ENCODE measurements around the gene LYPD6B.

Gene LYPD6B

DNA sequence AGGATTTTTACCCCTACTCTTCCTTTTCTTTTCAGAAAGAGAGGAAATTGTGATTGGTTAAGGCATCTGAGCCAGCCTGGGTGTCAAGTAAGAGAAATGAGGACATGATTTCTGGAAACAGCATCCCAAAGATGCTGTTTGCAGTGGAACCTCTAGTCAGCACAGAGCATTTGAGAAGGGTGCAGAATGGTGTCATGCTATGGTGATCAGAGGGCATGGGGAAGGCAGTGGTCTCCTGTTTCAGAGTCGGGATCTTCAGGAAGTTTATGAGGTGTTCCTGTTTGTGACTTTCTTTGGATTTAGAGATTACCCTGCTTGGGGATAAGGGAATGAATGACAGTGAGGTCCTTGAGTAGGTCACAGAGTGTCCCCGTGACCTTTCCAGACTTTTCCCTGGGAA lies 117.5 kb downstream of the LYPD6B start:
- H3K36me3 Mint-ChIP-seq (ENCODE audit: low read depth) = no peaks in the 10 kb centered on the region
- H3K4me1 Mint-ChIP-seq (ENCODE audit: low read depth) = peaks cover 9% of the 10 kb centered on the region
- peaks cover 43% of the 10 kb centered on the region for H3K27me3 Mint-ChIP-seq
- H3K4me3 Mint-ChIP-seq = no peak overlapping the region
- no peak overlapping the region for H3K27ac Mint-ChIP-seq
- no peaks in the 10 kb centered on the region for H3K9me3 Mint-ChIP-seq

DNA sequence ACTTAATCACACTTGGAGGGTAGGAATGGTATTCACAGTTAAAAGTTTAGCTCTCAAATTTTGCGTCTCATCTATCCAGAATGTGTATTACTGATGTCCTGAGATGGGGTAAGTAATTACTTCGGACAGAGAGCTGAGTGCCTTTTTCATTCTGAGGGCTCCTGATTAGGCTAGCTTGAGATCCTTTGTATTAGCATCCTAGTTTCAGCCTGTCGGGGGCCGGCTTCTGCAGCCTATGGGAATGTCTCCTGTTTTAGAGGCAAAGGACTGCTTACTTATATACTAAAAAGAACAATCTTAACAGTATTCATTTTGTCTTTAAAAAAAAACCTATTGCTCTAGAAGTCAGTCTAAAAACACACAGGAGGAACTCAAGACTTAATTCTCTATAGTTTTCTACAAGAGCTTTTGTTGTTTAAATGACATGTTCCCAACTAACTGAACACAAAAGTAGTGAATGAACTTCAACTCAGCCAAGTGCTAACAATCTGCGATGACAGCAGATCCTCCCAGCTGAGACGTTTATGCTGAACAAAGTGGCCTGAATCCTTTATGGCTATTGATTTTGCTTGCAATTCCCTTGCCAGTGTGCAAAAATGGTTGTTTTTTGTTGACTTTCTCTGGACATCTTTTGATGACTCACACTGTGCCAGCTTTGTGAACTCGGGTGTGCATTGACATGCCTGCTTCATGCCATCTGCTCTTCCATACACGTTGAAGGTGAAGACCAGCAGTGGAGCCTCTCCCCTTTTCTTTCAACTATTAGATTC lies 118.7 kb downstream of the LYPD6B start:
- Mint-ChIP-seq H3K36me3 (ENCODE audit: low read depth) (no peaks in the 10 kb centered on the region), H3K27me3 (peaks cover 48% of the 10 kb centered on the region)

DNA sequence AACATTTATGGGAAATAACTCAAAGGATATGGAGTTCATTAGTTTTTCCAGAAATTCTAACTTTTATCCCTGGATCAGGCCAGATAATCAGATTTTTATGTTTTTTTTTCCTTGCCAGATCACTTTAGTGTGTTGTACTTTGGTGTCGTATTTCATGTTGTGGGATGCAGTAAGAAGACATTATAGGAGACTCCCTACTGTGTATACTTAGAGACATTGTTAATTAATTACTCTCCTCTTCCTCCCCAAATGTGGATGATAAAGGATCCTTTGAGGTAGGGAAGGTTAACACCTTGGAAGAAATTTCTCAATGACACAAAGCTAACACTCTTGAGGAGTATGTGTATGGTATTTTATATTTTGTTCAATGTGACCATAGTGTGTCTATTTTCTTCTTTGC lies 120.5 kb downstream of the LYPD6B start:
- H3K27me3 Mint-ChIP-seq = peaks cover 49% of the 10 kb centered on the region

More for the DNA sequence above, 118.7 kb downstream of the LYPD6B start:
- Mint-ChIP-seq H3K27ac (no peak overlapping the region), H3K4me1 (ENCODE audit: low read depth) (peaks cover 21% of the 10 kb centered on the region), H3K9me3 (no peaks in the 10 kb centered on the region), H3K4me3 (no peak overlapping the region)

DNA sequence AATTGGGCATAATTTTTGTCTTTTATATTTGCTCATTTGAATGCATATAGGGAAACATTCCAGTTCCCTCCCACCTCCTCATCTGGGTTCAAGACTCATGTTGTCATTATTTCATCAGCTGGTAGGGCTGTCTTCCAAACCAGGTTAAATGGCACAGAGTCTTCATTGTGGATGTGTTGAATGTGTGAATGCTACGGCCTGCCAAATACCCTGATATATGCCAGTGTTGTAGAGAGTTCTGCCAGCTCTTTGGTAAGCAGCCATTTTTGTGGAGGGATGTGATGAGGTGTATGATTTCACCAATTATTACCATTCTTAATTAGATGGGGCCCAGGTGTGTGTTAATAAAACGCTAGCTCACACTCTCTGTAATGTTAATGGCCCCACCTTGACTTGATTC lies 121.7 kb downstream of the LYPD6B start:
- no peak overlapping the region for H3K27ac Mint-ChIP-seq
- H3K36me3 Mint-ChIP-seq (ENCODE audit: low read depth) = no peaks in the 10 kb centered on the region
- H3K4me3 Mint-ChIP-seq = no peak overlapping the region
- peaks cover 58% of the 10 kb centered on the region for H3K27me3 Mint-ChIP-seq
- peaks cover 5% of the 10 kb centered on the region for H3K9me3 Mint-ChIP-seq
- peaks cover 23% of the 10 kb centered on the region for H3K4me1 Mint-ChIP-seq (ENCODE audit: low read depth)

More for the DNA sequence above, 120.5 kb downstream of the LYPD6B start:
- peaks cover 4% of the 10 kb centered on the region for H3K9me3 Mint-ChIP-seq
- H3K4me1 Mint-ChIP-seq (ENCODE audit: low read depth) = peaks cover 23% of the 10 kb centered on the region
- no peak overlapping the region for H3K4me3 Mint-ChIP-seq
- H3K27ac Mint-ChIP-seq = no peak overlapping the region
- H3K36me3 Mint-ChIP-seq (ENCODE audit: low read depth) = no peaks in the 10 kb centered on the region

DNA sequence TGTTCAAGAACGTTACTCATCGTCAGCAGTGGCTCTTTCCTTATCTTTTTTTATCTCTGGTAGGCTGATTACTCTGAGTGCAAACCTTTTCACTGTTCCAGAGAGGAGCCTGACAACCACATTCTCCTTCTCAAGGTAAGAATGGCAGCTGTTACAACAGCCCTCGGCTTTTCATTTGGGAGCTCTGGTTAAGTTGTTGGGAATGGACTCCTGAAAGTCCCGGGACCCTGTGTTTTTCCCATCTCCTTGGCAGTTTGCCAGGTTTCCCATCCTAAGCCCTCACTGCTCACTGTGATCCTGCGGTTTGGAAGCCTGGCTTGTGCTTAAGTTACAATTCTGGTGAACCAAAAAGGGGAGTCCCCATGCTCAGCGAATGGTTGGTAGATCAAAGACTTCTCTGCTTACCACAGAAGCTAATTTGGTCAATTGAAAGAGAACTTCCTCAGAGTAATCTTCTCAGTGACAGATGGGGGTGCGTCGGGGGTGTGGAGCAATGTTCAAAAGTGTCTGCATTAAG lies 122.3 kb downstream of the LYPD6B start:
- no peak overlapping the region for H3K27ac Mint-ChIP-seq
- H3K4me1 Mint-ChIP-seq (ENCODE audit: low read depth) = peaks cover 23% of the 10 kb centered on the region
- H3K9me3 Mint-ChIP-seq = peaks cover 5% of the 10 kb centered on the region
- no peaks in the 10 kb centered on the region for H3K36me3 Mint-ChIP-seq (ENCODE audit: low read depth)
- H3K27me3 Mint-ChIP-seq = peaks cover 58% of the 10 kb centered on the region
- peak overlapping the region; percentile 55 for H3K4me3 Mint-ChIP-seq

DNA sequence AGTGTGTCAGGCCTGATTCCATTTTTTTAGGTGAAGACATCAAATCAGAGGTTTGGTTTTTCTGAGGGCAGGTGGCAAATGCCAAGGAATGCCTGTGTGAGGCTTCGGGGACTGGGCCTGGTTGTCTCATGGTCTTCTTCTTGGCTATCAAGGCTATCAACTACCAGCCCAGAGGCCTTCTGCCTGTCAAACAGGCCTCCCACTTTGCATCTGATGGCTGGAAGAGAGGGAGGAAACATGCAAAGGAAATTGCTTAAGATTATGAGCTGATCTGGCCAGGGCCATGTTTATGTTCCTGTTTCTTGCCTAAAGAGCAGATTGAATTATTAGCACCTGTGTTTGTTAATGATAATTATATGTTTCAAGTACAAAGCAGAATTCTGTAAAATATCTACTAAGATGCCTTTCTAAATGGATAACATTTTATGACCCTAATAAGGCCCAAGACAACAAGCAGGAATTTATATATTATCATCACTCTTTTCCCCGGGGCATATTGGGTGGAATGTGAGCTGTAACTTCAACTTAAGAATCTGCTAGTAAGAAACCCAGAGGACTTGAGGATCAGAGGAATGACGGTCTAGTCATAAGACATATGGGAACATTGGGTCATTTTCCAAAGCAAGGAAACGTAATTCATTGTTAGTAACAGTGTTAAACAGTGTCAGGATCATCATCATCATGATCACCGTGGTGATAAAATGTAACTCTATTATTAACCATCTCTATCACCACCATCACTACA lies 123.2 kb downstream of the LYPD6B start:
- H3K36me3 Mint-ChIP-seq (ENCODE audit: low read depth) = no peaks in the 10 kb centered on the region
- H3K4me1 Mint-ChIP-seq (ENCODE audit: low read depth) = peaks cover 25% of the 10 kb centered on the region
- peak overlapping the region; percentile 55 for H3K4me3 Mint-ChIP-seq
- peaks cover 55% of the 10 kb centered on the region for H3K27me3 Mint-ChIP-seq
- H3K27ac Mint-ChIP-seq = no peak overlapping the region
- peaks cover 5% of the 10 kb centered on the region for H3K9me3 Mint-ChIP-seq

DNA sequence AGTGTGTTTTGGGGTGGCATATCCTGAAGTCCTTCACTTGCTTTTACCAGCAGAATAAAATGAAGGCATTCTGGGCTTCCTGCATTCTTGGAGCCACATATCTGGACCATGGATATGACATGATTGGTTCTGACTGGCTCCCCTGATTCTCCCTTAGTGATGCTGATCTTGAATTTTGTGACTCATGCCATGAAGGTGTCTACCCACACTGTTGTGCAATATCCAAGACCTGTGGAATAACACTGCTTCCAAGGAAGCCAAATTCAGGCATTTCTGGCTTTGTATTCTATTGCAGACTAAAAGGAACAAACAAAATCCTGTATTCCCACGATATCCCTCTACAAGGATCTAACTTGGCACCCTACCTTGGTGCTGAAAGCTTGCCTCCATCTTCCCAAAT lies 125.8 kb downstream of the LYPD6B start:
- H3K4me1 Mint-ChIP-seq (ENCODE audit: low read depth) = peaks cover 52% of the 10 kb centered on the region

DNA sequence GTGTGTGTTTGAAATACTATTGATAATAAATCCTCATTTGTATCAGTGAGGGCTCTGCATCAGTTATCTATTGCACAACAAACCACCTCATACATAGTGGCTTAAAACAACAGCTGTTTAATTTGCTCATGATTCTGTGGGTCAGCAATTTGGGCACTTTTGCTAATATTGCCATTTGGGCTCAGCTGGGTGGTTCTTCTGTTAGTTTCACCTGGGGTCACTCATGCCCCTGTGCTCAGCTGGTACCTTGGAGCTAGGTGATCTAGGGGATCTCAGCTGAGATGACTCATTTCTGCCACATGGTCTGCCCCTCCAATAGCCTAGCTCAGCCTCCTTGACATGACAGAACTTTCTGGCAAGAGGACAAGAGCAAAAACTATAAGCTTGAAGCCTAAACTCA lies 126.3 kb downstream of the LYPD6B start:
- Mint-ChIP-seq H3K27me3 (peaks cover 34% of the 10 kb centered on the region), H3K27ac (no peak overlapping the region), H3K4me1 (ENCODE audit: low read depth) (peaks cover 57% of the 10 kb centered on the region), H3K36me3 (ENCODE audit: low read depth) (no peaks in the 10 kb centered on the region), H3K9me3 (peaks cover 8% of the 10 kb centered on the region), H3K4me3 (no peak overlapping the region)

More for the DNA sequence above, 125.8 kb downstream of the LYPD6B start:
- Mint-ChIP-seq H3K4me3 (no peak overlapping the region), H3K27ac (no peak overlapping the region), H3K36me3 (ENCODE audit: low read depth) (no peaks in the 10 kb centered on the region), H3K9me3 (peaks cover 8% of the 10 kb centered on the region), H3K27me3 (peaks cover 34% of the 10 kb centered on the region)

DNA sequence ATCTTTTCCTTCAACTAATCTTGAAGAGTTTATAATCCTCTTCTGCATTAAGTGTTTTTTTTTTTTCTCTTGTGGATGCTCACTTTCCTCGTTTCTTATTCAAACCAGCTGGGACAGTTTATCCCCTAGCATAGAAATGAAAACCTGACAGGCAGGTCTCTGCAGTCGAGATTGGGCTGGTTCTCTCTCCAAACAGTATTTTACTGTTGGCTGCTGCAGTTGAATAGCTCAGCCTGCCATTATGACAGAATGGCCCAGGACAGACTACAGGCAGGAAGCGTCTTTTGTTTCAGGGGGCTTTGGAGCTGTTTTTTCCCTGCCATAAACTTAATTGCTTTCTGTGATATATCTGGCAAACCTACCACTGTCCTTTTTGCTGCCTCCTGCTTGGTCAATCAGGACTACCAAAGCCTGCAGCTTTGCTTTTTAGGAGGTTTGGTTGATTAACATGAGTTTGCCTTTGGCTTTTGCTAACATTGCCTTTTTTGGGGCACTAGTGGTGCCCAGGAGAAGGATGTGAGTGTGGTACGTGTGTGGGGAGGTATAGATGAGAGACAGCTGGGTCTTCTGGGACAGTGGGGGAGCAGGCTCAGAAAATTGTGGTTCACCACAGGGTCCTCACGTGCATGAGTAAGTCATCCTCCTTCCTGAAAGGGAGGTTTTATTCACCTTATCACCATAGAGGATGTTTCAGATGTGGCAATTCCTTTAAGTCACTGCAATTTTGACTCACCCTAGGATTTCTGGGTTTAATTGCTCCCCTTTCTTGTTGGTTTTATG lies 128.7 kb downstream of the LYPD6B start:
- Mint-ChIP-seq H3K4me3 (no peak overlapping the region), H3K27ac (peak overlapping the region; percentile 34), H3K9me3 (peaks cover 17% of the 10 kb centered on the region), H3K27me3 (peaks cover 32% of the 10 kb centered on the region), H3K36me3 (ENCODE audit: low read depth) (no peaks in the 10 kb centered on the region), H3K4me1 (ENCODE audit: low read depth) (peaks cover 41% of the 10 kb centered on the region)

DNA sequence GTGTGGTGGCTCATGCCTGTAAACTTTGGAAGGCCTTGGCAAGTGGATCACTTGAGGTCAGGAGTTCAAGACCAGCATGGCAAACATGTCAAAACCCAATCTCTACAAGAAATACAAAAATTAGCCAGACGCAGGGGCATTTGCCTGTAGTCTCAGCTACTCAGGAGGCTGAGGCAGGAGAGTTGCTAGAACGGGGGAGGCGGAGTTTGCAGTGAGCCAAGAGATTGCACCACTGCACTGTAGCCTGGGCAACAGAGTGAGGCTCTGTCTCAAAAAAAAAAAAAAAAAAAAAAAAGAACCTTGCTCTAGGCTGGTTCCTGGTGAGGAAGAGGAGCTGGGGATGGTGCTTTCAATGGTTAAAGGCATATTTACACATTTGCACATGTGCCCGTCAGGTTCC lies 129.4 kb downstream of the LYPD6B start:
- Mint-ChIP-seq H3K27me3 (peaks cover 25% of the 10 kb centered on the region), H3K36me3 (ENCODE audit: low read depth) (no peaks in the 10 kb centered on the region), H3K4me3 (no peak overlapping the region), H3K27ac (no peak overlapping the region), H3K9me3 (peaks cover 21% of the 10 kb centered on the region), H3K4me1 (ENCODE audit: low read depth) (peaks cover 39% of the 10 kb centered on the region)

DNA sequence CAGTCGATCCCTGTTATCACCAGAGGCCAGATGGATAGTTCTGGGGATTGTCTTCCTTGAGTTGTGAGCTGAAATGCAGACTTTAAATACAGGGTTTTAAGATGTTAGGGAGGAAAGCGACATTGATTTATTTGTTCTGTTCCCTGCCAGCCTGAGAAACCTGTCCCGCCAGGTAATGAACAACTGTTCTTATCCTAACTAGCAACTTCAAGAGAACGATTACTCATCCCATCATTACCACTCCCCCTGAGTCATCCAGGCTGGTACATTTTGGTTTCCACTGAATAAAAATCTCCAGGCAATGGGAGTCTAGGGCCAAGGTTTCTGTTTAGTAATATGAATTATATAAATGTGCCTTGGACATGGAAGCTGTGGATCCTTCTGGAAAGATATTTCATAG lies 131.2 kb downstream of the LYPD6B start:
- no peak overlapping the region for H3K27ac Mint-ChIP-seq
- H3K9me3 Mint-ChIP-seq = peaks cover 16% of the 10 kb centered on the region
- peaks cover 10% of the 10 kb centered on the region for H3K27me3 Mint-ChIP-seq
- H3K4me3 Mint-ChIP-seq = no peak overlapping the region
- H3K36me3 Mint-ChIP-seq (ENCODE audit: low read depth) = no peaks in the 10 kb centered on the region
- peaks cover 39% of the 10 kb centered on the region for H3K4me1 Mint-ChIP-seq (ENCODE audit: low read depth)

DNA sequence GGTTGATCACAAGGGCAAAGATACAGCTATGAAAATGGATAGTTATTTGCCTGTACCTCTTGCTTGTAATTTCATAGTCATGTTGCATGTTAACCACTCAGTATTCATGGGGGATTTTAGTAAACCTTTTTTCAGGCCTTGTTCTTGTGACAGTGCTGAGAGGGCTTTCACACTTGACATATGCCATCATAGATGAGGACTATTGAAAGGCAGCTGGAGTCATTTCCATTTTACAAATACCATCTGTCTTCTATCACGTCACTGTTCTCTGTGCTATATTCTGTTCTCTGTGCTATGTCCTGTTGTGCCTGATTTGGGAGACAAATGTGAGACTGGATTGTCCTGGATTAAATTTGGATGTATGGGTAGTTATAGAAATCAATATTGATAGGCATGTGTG lies 131.7 kb downstream of the LYPD6B start:
- Mint-ChIP-seq H3K9me3 (peaks cover 16% of the 10 kb centered on the region), H3K27ac (no peak overlapping the region)

DNA sequence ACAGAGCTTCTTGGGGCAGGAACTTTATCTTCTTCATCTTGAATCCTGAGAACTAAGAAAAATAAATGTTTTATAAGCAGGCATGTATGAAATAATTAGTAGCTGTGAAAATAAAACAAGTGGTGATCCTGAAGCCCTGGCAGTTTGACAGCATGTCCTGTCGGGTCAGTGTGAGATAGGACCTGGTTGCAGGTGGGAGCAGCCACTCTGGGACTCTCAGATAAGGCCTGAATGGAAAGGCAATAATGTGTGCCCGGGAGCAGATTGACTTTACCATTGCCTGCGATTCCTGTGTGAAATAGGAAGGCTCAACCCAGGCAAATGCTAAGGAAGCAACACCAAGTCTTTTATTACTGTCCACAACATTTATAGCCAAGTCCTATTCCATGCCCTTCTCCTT lies 132.4 kb downstream of the LYPD6B start:
- Mint-ChIP-seq H3K27ac (no peak overlapping the region), H3K9me3 (peaks cover 16% of the 10 kb centered on the region), H3K27me3 (peaks cover 7% of the 10 kb centered on the region), H3K4me3 (no peak overlapping the region), H3K36me3 (ENCODE audit: low read depth) (no peaks in the 10 kb centered on the region), H3K4me1 (ENCODE audit: low read depth) (peaks cover 39% of the 10 kb centered on the region)

More for the DNA sequence above, 131.7 kb downstream of the LYPD6B start:
- H3K36me3 Mint-ChIP-seq (ENCODE audit: low read depth) = no peaks in the 10 kb centered on the region
- peaks cover 7% of the 10 kb centered on the region for H3K27me3 Mint-ChIP-seq
- H3K4me3 Mint-ChIP-seq = no peak overlapping the region
- H3K4me1 Mint-ChIP-seq (ENCODE audit: low read depth) = peaks cover 39% of the 10 kb centered on the region

DNA sequence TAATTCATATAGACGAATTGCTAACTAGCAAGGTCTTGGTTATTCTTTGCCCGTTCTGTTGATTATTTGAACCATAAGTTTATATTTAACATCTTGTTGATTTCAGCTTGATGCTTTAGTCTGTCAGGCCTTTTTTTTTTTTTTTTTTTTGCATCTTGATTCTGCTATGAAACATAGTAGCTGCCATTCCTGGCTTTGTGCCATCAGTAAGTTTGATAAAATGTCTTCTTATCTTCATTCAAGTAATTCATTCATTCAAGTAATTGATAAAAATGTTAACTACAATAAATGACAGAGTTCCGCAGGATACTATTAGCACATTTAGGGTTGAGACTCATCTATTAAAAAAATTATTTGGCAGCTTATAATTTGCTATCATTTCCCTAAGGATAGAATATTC lies 134.7 kb downstream of the LYPD6B start:
- peaks cover 7% of the 10 kb centered on the region for H3K27me3 Mint-ChIP-seq
- H3K27ac Mint-ChIP-seq = no peak overlapping the region
- H3K4me3 Mint-ChIP-seq = no peak overlapping the region
- peaks cover 21% of the 10 kb centered on the region for H3K4me1 Mint-ChIP-seq (ENCODE audit: low read depth)
- H3K9me3 Mint-ChIP-seq = peaks cover 16% of the 10 kb centered on the region
- no peaks in the 10 kb centered on the region for H3K36me3 Mint-ChIP-seq (ENCODE audit: low read depth)

DNA sequence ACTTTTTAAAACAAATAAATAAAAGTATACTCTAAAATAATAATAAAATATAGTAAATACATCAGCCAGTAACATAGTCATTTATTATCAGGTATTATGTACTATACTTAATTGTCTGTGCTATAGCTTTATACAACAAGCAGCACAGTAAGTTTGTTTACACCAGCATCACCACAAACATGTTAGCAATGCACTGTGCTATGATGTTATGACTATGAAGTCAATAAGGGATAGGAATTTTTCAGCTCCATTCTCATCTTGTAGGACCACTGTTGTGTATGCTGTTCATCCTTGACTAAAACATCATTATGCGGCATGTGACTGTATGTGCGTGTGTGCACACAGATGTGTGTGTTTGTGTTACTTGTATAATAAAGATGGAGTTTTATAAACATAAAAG lies 137.5 kb downstream of the LYPD6B start:
- no peak overlapping the region for H3K4me3 Mint-ChIP-seq
- no peak overlapping the region for H3K27ac Mint-ChIP-seq
- peaks cover 11% of the 10 kb centered on the region for H3K9me3 Mint-ChIP-seq
- H3K27me3 Mint-ChIP-seq = peaks cover 12% of the 10 kb centered on the region
- no peaks in the 10 kb centered on the region for H3K36me3 Mint-ChIP-seq (ENCODE audit: low read depth)
- H3K4me1 Mint-ChIP-seq (ENCODE audit: low read depth) = no peaks in the 10 kb centered on the region
